GM18909 (cell line): ENCODE measurements around the gene SNAP25.

ENCODE experiments used
- ATAC-seq: cut with Tn5 transposase; IDR thresholded peaks from one replicate; pipeline ENCODE4 v1.9.1; 2021; ENCODE audit warnings: mild to moderate bottlenecking; ENCODE audit not compliant: unreplicated experiment, poor library complexity

SNAP25 gene

GRCh38 chr20:10324198-10324847 lies 105.7 kb downstream of the SNAP25 start:
- ATAC-seq: no peak

- no peak for ATAC-seq
Observed at GRCh38 chr20:10328897-10329255, 110.2 kb downstream of the SNAP25 start.

- no peak for ATAC-seq
Observed at GRCh38 chr20:10329387-10330005, 110.9 kb downstream of the SNAP25 start.

- ATAC-seq: no peak
Observed at GRCh38 chr20:10330071-10330470, 111.4 kb downstream of the SNAP25 start.

- no peak for ATAC-seq
Observed at GRCh38 chr20:10332656-10333415, 114.2 kb downstream of the SNAP25 start.

- ATAC-seq: no peak
Observed at GRCh38 chr20:10336959-10337729, 118.5 kb downstream of the SNAP25 start.

- no peak for ATAC-seq
Observed at GRCh38 chr20:10338426-10339180, 120.0 kb downstream of the SNAP25 start.

- no peak for ATAC-seq
Observed at GRCh38 chr20:10339609-10340008, 121.0 kb downstream of the SNAP25 start.

- no peak for ATAC-seq
Observed at GRCh38 chr20:10342152-10342551, 123.5 kb downstream of the SNAP25 start.

- no peak for ATAC-seq
Observed at GRCh38 chr20:10344953-10345352, 126.3 kb downstream of the SNAP25 start.

GRCh38 chr20:10347086-10347880 lies 128.7 kb downstream of the SNAP25 start:
- no peak for ATAC-seq

GRCh38 chr20:10349118-10349517 lies 130.5 kb downstream of the SNAP25 start:
- no peak for ATAC-seq

- ATAC-seq: no peak
Observed at GRCh38 chr20:10350188-10350842, 131.7 kb downstream of the SNAP25 start.

- ATAC-seq: no peak
Observed at GRCh38 chr20:10352934-10353824, 134.5 kb downstream of the SNAP25 start.

GRCh38 chr20:10356628-10357027 lies 138.0 kb downstream of the SNAP25 start:
- ATAC-seq: no peak
